B cell (primary cell): ENCODE results near the gene CMC4.

Source experiments
- CTCF ChIP-seq: fragments of 200-600 bp; IDR thresholded peaks from one replicate; pipeline ENCODE4 v1.8.0; 2022; ENCODE audit warnings: antibody characterized with exemption, mild to moderate bottlenecking
- EZH2 ChIP-seq: IDR thresholded peaks from 2 replicates; pipeline ENCODE4 v1.6.1; 2012; ENCODE audit warnings: borderline replicate concordance, low read depth, mild to moderate bottlenecking, moderate library complexity, low read length; ENCODE audit not compliant: insufficient read depth, poor library complexity, severe bottlenecking

- TF ChIP-seq CTCF (no peak), EZH2 (no peak)
These were observed 43.3 kb downstream of the CMC4 start for GRCh38 chrX:155027509-155028066.
